Ovary (tissue), 9 donors: ENCODE measurements around the gene GNAL. TPM values are rescaled to one million over a fixed set of nuclear protein-coding genes. Genes with fewer than 3 reads are reported as not detected.

Source experiments
- DNase-seq, 5 donors: peaks; one replicate each; pipeline ENCODE4 v3.0.0-alpha.2; 2019 to 2020
- H3K27ac ChIP-seq, 2 donors: fragments of 200-600 bp; one replicate each; pipeline versions ENCODE4 v1.5.1 to v1.8.0; 2019 to 2022
- H3K27me3 ChIP-seq: fragments of 200-600 bp; one replicate; pipeline ENCODE4 v1.8.0; 2022
- H3K36me3 ChIP-seq: fragments of 200-600 bp; sonication (generic); one replicate; pipeline ENCODE4 v1.5.1; 2019
- H3K4me1 ChIP-seq: one replicate; pipeline ENCODE4 v1.8.1; 2013; ENCODE audit warnings: mild to moderate bottlenecking, moderate library complexity; ENCODE audit not compliant: insufficient read depth
- H3K4me3 ChIP-seq: fragments of 200-600 bp; sonication (generic); one replicate; pipeline ENCODE4 v1.5.1; 2017
- H3K9me3 ChIP-seq, 2 donors: fragments of 200-600 bp in 1 of 2; sonication (generic) in 1 of 2; one replicate each; pipeline versions ENCODE4 v1.5.1 to v1.8.1; 2013 to 2019; ENCODE audit warnings: mild to moderate bottlenecking in 1 of 2, moderate library complexity in 1 of 2
- EP300 ChIP-seq: sonication (generic); formaldehyde crosslinking; IDR thresholded peaks from one replicate; pipeline ENCODE4 v1.6.1; 2017; ENCODE audit warnings: antibody characterized with exemption
- POLR2A ChIP-seq: fragments of 450-650 bp; IDR thresholded peaks from one replicate; pipeline ENCODE4 v1.6.1; 2017; ENCODE audit warnings: antibody characterized with exemption, mild to moderate bottlenecking, moderate library complexity
- WGBS, 3 donors: extraction: QIAGEN DNeasy Blood & Tissue Kit in 1 of 3; methylation state at CpG; one replicate each; pipeline versions ENCODE4 v1.1.5 to v1.1.7; 2013 to 2017; 5-methylcytosine and 5-hydroxymethylcytosine counted together
- intact Hi-C, 4 donors: fragments of 100-400 bp; cut with DNase I; formaldehyde crosslinking; loops; one replicate each; pipeline versions ENCODE4 v1.11.0 to v1.15.1; 2022 to 2023
- polyA plus RNA-seq, 2 donors: library from polyadenylated mRNA; stranded (reverse); fragments of 200-250 nt in 1 of 2; fragments of 350-450 nt in 1 of 2; fragmentation: Illumina TruSeq in 1 of 2; extraction: RNeasy Lipid Tissue Mini Kit (QIAGEN cat#74804) in 1 of 2; gene quantifications; one replicate each; pipeline ENCODE4 v1.2.3, GENCODE V29; 2013 to 2014
- total RNA-seq, 7 donors: library from RNA; depleted of rRNA in 2 of 7; stranded (reverse); fragments of >200 nt in 2 of 7; fragmentation: NEBNext Ultra II Directional in 3 of 7; extraction: Animal tissue kit (Norgen Biotek cat#: 25700) in 3 of 7; gene quantifications; one replicate each; pipeline versions ENCODE4 v1.1.0 to v1.2.4, GENCODE V29; 2016 to 2023
- TF ChIP-seq, protein P1 (sequence below), 3 donors: fragments of 450-650 bp in 2 of 3; fragments of 200-600 bp in 1 of 3; IDR thresholded peaks; one replicate each; pipeline versions ENCODE4 v1.5.1 to v1.8.0; 2016 to 2022; ENCODE audit warnings: antibody characterized with exemption in 3 of 3, mild to moderate bottlenecking in 1 of 3
- donor health status: DM: no; HTN: no; CAD: no; lungs with moderate emphysema.
- donor health status: DM: no; HTN: no; CAD: no.
- donor health status: Bipolar disorder and iron deficiency.
- donor health status: DM: yes; HTN: yes; CAD: no.
- donor health status: DM: no; HTN: no; CAD: no.
- donor health status: DM: yes; HTN: yes; CAD: no.

Gene GNAL
- total and polyA plus RNA-seq, 9 donors: 1.6 to 15.4 (median 3.4) TPM

DNA sequence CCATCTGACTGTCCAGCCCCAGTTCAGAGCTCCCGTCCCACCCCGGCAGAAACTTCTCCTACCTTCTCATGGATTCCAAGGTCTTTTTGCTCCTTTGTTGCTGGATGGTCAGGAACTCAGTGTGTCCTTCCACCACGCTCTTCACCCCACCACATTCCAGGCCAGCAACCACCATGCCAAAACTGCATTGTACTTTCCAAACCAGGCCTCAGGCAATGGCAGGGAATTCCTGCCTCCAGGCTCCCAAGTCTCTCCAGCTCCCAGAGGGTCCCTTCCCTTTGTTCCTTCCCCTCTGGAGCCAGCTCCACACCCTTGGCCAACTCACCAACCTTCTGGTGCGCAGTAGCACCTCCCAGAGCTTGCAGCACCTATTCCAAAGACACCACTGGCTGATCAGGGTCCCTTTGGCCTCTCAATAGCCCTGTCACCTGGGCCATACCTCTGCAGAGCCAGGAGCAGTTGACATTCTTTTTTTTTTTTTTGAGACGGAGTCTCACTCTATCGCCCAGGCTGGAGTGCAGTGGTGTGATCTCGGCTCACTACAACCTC, 170.3 kb downstream of the GNAL start:
- WGBS, 3 donors: 92 to 94% (median 94%) methylated on average over 7 of the region's 7 CpGs
- intact Hi-C loops: loop anchor here in 1 of 4 donors (5.0 kb wide), 1 partner anchor 38 kb away; no protein-coding TSS in a partner anchor
- TF ChIP-seq EP300 (no peak), POLR2A (no peak)
- TF ChIP-seq, protein P1, sequence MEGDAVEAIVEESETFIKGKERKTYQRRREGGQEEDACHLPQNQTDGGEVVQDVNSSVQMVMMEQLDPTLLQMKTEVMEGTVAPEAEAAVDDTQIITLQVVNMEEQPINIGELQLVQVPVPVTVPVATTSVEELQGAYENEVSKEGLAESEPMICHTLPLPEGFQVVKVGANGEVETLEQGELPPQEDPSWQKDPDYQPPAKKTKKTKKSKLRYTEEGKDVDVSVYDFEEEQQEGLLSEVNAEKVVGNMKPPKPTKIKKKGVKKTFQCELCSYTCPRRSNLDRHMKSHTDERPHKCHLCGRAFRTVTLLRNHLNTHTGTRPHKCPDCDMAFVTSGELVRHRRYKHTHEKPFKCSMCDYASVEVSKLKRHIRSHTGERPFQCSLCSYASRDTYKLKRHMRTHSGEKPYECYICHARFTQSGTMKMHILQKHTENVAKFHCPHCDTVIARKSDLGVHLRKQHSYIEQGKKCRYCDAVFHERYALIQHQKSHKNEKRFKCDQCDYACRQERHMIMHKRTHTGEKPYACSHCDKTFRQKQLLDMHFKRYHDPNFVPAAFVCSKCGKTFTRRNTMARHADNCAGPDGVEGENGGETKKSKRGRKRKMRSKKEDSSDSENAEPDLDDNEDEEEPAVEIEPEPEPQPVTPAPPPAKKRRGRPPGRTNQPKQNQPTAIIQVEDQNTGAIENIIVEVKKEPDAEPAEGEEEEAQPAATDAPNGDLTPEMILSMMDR (IDR thresholded peaks at IDR 0.05): no peak
- H3K27me3 ChIP-seq: no peaks in the 10 kb centered on the region
- H3K27ac ChIP-seq: no peak overlapping the region
- no peaks in the 10 kb centered on the region for H3K9me3 ChIP-seq
- H3K36me3 ChIP-seq: no peaks in the 10 kb centered on the region
- DNase-seq: no peak
- no peaks in the 10 kb centered on the region for H3K4me1 ChIP-seq
- no peak overlapping the region for H3K4me3 ChIP-seq

DNA sequence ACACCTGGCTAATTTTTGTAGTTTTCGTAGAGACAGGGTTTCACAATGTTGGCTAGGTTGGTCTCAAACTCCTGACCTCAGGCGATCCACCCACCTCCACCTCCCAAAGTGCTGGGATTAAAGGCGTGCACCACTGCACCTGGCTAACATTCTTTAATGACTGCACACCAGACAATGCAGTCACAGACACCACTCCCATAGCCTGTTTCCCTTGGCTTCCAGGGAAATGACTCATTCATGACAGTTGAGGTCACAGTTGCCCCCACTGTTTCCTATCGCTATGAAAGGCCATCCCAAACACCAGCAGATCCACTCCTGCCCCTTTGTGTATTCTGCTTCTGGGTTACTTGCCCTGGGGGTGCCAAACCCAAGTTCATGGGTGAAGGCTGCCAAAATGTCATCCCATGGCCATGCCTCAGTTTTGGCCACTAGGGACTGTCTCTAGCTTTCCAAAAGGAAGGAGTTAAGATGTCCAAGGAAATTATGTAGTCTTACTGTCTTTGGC, 170.9 kb downstream of the GNAL start:
- intact Hi-C loops: loop anchor here in 1 of 4 donors (5.0 kb wide), 1 partner anchor 37 kb away; no protein-coding TSS in a partner anchor
- Histone ChIP-seq H3K4me3 (no peak overlapping the region), H3K36me3 (no peaks in the 10 kb centered on the region), H3K27ac (no peak overlapping the region), H3K9me3 (no peaks in the 10 kb centered on the region), H3K27me3 (no peaks in the 10 kb centered on the region), H3K4me1 (no peaks in the 10 kb centered on the region)
- TF ChIP-seq, protein P1 (IDR thresholded peaks at IDR 0.05): no peak
- no peak for TF ChIP-seq EP300
- TF ChIP-seq POLR2A: no peak
- no peak for DNase-seq
- WGBS, 3 donors: 85 to 87% (median 86%) methylated on average over 4 of the region's 4 CpGs

DNA sequence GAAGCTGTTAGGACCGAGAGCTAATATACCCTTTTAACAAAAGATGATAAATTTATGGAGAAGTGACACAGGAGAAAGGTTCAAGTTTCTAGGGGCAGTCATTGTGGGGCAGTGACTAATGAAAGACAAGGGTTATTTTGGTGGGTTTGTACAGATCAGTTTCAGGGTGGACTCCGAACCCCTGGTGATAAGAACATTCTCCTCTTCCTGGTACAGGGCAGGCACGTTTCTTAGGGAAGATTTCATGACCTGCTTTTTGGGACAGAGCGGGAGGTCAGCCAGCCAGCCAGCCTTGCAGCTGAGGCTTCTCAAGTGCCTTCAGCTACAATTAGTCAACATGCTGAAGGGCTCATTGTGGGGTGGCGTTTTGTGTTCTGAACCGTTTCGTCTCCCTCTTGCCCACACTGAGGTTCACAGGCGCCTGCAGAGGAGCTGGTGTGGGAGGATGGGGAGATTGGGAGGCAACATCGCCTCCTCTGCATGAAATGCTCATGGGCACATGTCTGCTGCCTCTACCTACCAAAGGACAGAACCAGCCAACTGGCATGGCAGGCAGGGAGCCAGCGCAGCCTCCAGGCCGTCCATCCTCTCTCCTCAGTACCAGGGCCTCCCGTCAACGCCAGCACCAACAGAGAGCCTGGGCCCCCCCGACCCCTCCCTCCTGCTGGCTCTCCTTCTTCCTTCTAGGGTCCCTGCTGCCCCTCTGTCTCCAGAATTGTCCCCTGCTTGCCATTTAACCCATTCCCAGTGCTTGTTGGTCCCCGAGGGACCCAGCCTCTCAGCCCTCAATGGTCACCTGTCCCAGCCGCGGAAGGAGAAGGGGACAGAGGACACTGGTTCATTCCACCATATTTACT, 171.8 kb downstream of the GNAL start:
- no peak overlapping the region for H3K4me3 ChIP-seq
- H3K27me3 ChIP-seq: no peaks in the 10 kb centered on the region
- H3K4me1 ChIP-seq: no peaks in the 10 kb centered on the region
- no peak overlapping the region for H3K27ac ChIP-seq
- no peaks in the 10 kb centered on the region for H3K36me3 ChIP-seq
- DNase-seq: no peak
- no peak for TF ChIP-seq EP300
- 85 to 92% (median 87%) methylated on average over 17 of the region's 17 CpGs for WGBS, 3 donors
- no peaks in the 10 kb centered on the region for H3K9me3 ChIP-seq
- intact Hi-C loops: no loop called here

DNA sequence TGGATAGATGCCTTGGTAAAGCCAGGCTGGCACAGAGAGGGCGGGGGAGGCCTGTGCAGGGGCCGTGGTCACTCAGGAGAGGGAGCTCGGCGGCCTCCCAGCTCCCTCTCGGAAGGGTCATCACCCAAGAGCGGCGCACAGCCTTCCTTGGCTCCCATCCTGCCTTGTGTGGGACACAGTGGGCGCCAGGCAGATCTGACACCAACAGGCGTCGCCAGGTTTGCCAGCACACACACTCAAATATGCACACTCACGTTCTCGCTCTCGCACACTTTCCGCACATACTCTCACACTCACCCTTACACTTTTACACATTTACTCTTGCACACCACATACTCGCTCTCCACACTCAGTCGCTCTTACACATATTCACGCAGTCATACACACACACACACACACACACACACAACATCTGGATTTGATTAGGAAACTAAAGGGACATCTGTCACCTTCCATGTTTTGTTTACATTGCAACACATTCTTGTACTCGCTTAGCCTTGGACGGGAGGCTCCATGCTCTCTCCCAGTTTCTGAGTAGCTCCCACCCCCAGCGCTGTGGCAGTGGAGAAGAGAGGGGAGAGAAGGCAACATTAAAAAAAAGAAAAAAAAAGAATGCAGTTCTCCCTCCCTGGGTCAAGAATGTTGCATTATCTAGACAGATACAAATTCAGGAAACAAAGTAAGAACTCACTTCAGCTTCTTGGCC, 172.7 kb downstream of the GNAL start:
- DNase-seq: no peak
- no peaks in the 10 kb centered on the region for H3K9me3 ChIP-seq
- TF ChIP-seq, protein P1 (IDR thresholded peaks at IDR 0.05): no peak
- TF ChIP-seq EP300 (no peak), POLR2A (no peak)
- no peak overlapping the region for H3K27ac ChIP-seq
- H3K4me1 ChIP-seq: no peaks in the 10 kb centered on the region
- H3K4me3 ChIP-seq: no peak overlapping the region
- intact Hi-C loops: no loop called here
- H3K36me3 ChIP-seq: no peaks in the 10 kb centered on the region
- H3K27me3 ChIP-seq: no peaks in the 10 kb centered on the region
- 71 to 77% (median 75%) methylated on average over 20 of the region's 20 CpGs for WGBS, 3 donors
